GM18951 (cell line): Measurements from ENCODE around the gene STK35.

Experiments used
- POLR2A ChIP-seq: IDR thresholded peaks from 4 replicates; pipeline ENCODE4 v1.6.1; 2011; ENCODE audit warnings: mild to moderate bottlenecking; ENCODE audit not compliant: insufficient read length, insufficient read depth; ENCODE audit errors: extremely low read depth
- in situ Hi-C: fragments of 300-500 bp; cut with MboI; formaldehyde crosslinking; loops from one replicate; pipeline ENCODE4 v1.12.0; 2022; ENCODE audit warnings: low sequenced_read_pairs, mixed read lengths, inconsistent platforms; ENCODE audit not compliant: unreplicated experiment

The STK35 gene

DNA sequence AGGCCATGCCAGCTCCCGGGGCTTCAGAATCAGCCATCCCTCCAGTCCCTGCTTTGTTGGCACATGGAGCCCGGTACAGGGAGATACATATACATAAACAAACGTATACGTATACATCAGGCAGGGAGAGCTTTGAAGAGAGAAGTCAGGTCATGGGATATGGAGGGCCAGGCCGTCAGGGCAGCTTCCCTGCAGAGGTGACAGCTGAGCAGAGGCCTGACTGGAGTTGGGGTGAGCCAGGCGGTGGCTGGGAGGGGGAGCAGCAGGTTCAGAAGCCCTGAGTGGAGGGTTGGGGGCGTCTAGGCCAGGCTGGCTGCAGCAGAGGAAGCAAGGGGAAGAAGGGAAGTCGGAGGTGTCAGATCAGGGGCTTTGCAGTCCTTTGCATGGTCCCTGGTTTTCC lies 61.7 kb downstream of the STK35 start:
- no peak for TF ChIP-seq POLR2A
- in situ Hi-C loops: loop anchor here (25.0 kb wide), 1 partner anchor 151 kb away; no protein-coding TSS in a partner anchor

DNA sequence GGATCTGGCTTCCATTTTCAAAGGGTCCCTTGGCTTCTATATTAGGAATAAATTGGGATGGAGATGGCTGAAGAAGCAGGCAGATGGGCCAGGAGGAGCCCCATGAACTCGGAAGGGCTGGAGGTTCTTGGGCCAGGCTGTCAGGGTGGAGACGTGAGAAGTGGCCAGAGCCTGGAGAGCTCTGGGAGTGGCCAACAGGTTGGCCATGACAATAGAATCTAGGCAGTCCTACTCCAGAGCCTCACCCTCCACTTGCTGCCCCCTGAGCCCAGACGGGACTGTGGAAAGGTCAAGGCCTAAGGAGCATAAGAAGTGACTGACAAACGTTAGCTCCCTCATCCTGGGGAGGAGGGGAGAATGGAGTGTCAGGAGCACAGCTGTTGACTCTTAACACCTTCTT lies 62.1 kb downstream of the STK35 start:
- TF ChIP-seq POLR2A: no peak
- in situ Hi-C loops: loop anchor here (25.0 kb wide), 1 partner anchor 151 kb away; no protein-coding TSS in a partner anchor

DNA sequence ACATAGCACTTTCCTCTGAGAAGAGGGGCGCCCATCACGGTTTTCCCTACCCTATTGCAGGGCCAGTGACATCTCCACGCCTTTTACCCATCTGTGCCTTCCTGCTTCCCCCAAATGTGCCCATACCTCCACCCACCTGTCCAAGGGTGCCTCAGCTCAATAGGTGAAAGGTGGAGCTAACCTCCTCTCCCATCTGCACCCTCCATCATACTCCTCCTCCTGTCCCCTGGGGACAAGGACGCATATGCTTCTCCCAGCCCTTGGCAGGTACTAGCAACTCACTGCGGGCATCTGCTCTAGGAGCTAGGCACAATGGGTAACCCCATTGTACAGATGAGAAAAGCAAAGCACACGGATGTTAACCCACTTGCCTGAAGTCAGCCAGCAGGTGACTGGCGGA lies 62.8 kb downstream of the STK35 start:
- in situ Hi-C loops: loop anchor here (25.0 kb wide), 1 partner anchor 152 kb away; no protein-coding TSS in a partner anchor
- no peak for TF ChIP-seq POLR2A

DNA sequence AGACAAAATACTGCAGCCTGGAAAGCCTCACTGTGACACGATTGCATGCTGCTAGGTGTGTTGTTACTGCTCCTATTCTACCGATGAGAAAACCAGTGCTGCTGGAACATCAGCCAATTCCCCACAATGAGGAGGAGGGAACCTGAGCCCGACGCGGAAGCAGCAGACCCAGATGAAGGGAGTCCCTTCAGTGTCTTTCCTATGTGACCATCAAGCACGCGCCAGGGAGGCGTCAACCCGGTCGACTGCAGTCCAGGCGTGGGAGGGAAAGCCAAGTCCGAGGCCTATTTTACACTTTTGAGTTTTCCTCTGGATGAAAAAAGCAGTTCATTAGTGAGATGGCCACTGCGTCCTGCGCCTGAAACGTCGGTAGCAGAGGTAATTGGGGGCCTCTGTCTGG lies 63.3 kb downstream of the STK35 start:
- TF ChIP-seq POLR2A: no peak

DNA sequence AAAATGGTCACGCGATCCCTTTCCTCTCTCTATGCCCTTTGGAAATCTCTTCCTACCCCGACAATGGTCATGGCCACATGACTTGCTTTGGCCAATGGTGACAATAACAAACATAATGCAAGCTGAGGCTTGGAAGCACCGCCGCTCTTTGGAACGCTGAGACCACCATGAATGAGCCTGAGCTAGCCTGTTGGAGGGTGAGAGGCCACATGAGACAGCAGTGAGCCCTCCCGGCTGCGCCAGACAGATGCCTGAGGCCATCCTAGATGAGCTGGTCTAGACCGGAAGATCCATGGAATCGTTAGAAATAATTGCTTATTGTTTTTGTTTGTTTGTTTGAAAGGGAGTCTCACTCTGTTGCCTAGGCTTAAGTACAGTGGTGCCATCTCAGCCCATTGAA lies 64.2 kb downstream of the STK35 start:
- in situ Hi-C loops: loop anchor here (25.0 kb wide), 1 partner anchor 154 kb away; no protein-coding TSS in a partner anchor

More for the DNA sequence above, 63.3 kb downstream of the STK35 start:
- in situ Hi-C loops: loop anchor here (25.0 kb wide), 1 partner anchor 153 kb away; no protein-coding TSS in a partner anchor

DNA sequence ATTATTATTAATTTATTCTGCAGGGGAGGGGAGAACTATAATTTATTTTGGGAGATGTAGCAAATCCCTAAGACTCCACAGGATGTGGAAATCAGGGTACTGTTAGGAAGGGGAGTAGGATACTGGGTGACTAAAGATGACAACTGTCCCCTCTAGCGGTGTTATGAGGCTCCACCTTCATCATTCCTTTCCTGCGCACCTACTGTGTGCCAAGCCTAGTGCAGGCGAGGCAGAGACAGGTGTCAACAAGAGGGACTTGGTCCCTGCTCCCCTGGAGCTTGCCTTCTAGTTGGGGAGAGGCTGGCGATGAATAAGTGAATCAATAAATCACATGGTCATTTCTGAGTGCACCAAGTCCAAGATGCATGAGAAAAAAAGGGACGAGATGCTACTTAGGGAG lies 65.5 kb downstream of the STK35 start:
- TF ChIP-seq POLR2A: no peak
- in situ Hi-C loops: loop anchor here (25.0 kb wide), 1 partner anchor 155 kb away; no protein-coding TSS in a partner anchor

More for the DNA sequence above, 64.2 kb downstream of the STK35 start:
- no peak for TF ChIP-seq POLR2A

DNA sequence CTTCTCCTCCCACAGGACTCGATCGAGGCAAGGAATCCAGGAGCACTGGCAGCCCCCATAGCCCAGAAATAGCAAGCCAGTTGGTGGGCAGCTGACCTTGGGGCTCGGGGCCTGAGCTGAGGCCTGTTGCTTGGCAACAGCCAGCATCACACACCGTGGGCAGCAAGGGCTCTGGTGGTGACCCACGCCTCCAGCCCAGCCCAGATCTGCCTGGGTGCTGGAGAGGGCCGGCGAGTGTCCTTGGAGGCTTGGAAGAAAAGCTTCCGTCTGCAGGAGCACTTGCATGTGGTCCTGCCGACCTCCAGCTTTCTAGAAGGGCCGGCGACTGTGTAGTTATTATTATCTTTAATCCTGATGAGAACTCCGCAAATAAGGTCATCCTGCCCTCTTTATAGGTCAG lies 67.3 kb downstream of the STK35 start:
- in situ Hi-C loops: loop anchor here (25.0 kb wide), 1 partner anchor 157 kb away; no protein-coding TSS in a partner anchor
- no peak for TF ChIP-seq POLR2A

DNA sequence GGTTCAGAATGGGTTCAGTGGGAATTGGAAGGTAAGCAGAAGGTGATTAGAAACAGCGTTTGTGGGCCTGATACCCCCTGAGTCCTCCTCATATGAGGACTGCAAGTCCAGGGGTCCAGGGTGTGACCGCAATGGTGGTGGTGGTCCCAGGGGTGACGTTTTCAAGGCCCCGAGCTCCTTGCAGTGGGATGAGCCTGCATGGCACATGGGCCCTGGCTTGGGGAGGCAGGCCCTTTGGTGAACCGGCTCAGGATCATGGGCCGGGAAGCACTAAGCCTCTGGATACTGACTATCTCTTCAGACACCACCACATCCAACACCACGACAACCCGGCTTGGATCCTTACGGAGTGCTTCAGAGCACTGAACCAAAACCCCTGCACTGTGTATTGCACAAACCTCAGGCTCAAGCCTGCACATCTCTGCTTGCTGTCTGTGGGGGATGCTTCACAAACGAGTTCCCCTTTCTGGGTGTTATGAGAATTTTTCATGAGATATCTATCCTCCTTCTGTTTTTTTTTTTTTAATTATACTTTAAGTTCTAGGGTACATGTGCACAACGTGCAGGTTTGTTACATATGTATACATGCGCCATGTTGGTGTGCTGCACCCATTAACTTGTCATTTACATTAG lies 67.9 kb downstream of the STK35 start:
- TF ChIP-seq POLR2A: no peak
- in situ Hi-C loops: loop anchor here (25.0 kb wide), 1 partner anchor 157 kb away; no protein-coding TSS in a partner anchor

DNA sequence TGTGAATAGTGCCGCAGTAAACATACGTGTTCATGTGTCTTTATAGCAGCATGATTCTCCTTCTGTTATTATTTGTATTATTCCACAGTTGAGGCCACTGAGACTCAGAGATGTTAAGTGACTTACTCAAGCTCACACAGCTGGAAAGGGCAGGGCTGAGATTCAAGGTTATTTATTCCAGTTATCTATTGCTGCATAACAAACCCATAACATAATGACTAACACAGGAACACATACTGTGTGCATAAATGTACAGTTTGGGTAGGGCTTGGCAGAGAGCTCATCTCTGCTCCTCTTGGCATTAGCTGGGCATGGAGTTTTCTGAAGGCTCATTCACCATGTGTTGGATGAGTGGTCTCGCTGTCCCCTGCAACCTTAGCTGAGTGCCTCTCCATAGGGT lies 68.8 kb downstream of the STK35 start:
- no peak for TF ChIP-seq POLR2A
- in situ Hi-C loops: loop anchor here (25.0 kb wide), 1 partner anchor 158 kb away; no protein-coding TSS in a partner anchor

DNA sequence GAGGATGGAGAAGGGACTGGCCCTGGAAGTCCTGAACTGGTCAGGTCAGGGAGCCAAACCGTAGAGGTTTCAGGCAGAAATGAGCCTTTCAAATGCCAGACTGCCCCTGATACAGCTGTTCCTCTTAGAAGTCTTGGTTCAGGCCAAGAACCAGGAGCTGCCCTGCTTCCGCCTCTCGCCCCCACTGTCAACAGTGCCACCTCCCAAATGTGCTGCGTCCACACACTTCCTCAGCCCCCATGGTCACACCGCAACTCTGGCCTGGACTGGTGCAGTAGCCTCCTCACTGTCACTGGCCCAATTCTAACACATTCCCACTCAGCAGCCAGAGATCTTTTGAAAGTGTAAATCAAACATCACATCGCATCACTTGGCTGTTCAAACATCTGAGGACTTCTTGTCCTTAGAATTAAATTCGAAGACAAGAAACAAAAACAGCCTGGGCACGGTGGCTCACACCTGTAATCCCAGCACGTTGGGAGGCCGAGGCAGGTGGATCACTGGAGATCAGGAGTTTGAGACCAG lies 69.7 kb downstream of the STK35 start:
- TF ChIP-seq POLR2A: no peak
- in situ Hi-C loops: loop anchor here (25.0 kb wide), 1 partner anchor 159 kb away; no protein-coding TSS in a partner anchor

DNA sequence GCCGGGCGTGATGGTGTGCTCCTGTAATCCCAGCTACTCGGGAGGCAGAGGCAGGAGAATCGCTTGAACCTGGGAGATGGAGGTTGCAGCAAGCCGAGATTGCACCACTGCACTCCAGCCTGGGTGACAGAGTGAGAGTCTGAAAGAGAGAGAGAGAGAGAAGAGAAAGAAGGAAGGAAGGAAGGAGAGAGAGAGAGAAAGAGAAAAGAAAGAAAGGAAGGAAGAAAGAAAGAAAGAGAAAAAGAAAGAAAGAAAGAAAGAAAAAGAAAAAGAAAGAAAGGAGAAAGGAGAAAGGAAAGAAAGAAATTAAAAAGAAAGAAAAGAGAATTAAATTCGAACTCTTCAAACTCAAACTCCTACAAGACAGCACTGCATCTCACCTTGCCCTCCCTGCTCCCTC lies 70.2 kb downstream of the STK35 start:
- in situ Hi-C loops: loop anchor here (25.0 kb wide), 1 partner anchor 160 kb away; no protein-coding TSS in a partner anchor

DNA sequence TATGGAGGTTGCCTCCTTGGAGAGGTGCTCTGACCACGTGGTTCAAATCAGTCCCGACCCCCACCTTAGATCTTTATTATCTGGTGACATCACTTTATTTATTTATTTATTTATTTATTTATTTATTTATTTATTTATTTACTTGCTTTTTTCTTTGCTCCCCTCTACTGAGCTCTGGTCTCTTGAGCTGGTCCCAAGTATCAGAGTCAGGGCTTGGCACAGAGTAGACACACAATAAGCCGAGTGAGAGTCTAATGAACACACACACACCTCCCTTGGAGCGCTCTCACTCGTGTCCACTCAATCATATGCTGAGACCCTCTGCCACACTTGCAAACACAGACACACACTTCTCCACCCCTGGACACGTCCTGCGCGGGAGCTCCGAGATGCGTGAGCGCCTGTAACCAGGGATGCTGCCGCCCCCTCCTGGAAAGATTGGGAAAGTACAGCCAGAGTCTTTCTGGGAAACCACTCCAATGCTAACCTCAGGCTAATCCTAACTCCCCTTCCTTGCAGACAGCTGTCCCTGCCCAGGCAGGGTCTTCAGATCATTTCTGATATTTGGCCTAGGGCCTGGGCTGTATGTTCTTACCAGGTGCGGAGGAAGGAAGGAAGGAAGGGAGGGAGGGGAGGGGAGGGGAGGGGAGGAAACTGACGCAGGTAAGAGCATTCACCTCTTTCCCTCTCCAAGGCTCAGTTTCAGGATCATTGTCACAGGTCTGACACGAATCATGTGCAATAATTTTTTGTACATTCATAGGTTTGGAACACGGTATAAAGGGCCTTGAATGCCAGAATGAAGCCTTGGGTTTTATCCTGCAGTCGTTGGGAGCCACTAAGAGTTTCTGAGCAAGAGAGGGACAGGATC lies 70.9 kb downstream of the STK35 start:
- in situ Hi-C loops: loop anchor here (25.0 kb wide), 1 partner anchor 160 kb away; no protein-coding TSS in a partner anchor
- no peak for TF ChIP-seq POLR2A

DNA sequence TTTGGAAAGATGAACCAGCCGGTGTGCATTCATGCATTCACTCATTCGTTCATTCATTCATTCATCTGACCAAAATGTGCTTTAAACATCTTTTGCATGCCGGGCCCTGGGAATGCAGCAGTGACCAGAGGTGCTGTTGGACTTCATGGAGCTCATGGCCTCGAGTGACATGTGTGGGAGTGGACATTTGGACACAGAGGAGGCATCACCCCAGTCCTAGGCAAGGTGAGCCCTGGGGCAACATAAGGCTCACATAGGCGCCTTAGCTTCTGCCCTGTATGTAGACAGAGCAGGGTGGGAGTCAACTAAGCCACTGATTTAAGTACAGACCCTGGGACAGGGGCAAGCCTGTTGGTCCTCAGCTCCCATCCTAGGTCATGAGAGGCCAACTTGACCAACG lies 71.6 kb downstream of the STK35 start:
- TF ChIP-seq POLR2A: no peak
- in situ Hi-C loops: loop anchor here (25.0 kb wide), 1 partner anchor 161 kb away; no protein-coding TSS in a partner anchor
